Middle frontal gyrus (tissue), 1 donor: Measurements from ENCODE around the gene CD5L.

Experiments
- DNase-seq: peaks from one replicate; pipeline ENCODE4 v3.0.0-alpha.2; 2015; ENCODE audit warnings: low spot score; ENCODE audit errors: extremely low spot score

Gene CD5L

DNA sequence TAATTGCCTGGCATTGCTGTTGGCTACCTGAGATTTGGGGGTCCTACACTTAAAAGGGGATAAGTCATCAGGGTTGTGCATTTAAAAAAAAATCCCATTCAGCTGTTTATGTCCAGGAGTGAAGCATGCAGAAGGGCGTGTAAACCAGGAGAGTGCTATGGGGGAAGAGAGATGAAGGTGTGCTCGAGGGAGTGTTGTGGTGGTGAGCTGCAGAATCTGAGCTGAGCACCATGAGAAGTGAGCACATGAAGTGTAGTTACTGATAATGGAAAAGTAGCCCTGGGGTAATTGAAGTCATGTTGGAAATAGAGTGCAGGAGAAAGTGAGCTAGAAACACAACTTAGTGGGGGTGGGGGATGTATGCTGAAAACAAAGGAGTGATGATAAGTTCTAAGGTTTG, 22.4 kb downstream of the CD5L start:
- no peak for DNase-seq

DNA sequence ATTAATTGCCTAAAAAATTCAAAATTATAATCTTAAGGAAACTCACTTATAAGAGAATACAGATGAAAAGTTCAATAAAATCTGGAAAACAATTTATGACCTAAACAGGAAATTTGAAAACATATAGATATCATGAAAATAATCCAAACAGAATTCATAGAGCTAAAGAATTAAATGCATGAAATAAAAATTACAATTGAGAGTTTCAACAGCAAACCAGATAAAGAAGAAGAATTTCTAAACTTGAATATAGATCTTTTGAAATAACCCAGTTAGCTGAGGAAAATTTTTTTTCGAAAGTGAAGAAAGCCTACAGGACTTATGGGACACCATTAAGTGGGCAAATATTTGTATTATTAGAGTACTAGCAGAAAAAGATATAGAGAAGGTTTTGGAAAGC, 28.3 kb downstream of the CD5L start:
- no peak for DNase-seq

DNA sequence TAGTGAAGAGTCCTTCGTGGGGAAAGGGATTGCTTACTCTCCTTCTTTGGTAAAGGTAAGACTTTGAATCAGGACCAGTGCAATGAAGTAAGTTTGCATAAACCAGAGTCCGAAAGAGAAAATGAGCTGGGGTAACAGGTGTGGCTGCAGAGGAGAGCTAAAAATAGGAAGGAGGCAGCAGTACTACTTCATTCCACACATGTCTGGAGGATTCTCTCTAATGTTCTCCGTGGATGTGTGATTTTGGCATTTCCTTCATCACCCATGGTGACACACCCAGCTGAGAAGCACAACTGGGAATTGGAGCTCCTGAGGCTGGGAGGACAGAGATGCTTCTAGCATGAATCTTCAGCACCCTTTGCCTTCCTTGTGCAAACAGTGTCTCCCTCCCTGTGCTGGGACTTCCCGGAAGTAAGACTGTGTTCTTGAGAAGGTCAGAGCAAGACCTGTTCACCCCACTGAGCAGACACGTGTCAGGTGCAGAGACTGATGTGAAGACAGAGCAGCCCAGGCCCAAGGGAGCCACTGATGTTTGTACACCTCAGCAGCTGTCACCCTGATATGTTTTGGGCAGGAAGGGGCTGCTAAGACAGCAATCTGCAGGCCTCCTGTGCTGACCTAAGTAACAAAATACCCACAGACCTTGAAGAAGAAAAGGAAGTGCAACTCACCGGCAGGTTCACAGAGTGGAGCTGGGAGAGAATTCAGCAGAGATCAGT, 35.0 kb downstream of the CD5L start:
- no peak for DNase-seq

DNA sequence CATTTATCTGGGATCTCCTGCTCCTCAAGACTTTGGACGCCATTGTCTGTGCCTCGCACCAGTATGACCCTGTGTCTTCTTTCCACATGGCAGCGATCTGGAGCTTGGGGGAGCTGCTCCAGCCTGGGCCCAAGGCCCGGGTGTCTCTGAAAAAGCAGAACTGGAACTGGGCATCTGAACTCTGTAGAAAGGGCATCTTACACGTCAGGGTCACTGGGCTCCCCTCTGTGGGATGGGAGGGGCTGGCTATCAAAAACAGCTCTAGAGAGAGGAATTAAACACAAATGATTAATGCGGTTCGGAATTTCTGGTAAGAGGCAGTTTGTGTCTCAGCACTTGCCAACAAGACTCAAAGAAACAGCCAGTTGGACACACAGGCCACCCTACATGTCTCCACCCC, 37.8 kb downstream of the CD5L start:
- DNase-seq = no peak

DNA sequence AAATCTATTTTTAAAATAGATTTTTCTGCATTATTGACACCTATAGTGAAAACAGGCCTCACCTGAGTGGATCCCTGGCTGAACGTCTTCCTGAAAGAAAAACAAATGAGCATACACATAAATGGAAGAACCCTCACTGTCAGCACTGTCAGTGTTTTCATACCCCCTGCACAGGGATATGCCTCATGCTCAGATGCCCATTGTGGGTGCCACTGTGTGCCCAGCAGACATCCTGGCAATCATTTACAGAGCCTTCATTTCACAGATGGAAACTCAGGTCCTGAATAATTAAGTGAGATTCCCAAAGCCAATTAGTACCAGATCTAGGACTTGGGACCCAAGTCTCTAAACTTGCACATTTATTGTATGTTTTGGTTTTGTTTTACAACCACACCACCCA, 41.6 kb downstream of the CD5L start:
- no peak for DNase-seq

DNA sequence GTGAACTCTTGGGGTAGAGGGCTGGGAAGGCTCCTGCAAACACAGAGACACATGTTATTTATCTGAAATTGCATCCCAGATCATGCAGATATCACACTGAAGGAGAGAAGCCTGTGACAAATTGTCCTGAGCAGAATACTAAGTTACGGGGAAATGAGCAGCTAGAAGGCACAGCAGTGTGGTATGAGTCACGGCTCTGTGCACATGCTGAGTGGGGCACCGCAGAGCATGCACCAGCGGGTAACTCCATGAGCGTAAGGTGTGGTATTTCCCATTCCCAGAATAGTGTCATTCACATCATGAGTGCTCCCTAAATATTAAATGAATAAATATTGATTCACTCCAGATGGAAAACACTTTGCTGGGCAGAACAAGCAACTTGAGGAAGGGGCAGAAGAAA, 43.4 kb downstream of the CD5L start:
- DNase-seq = no peak

DNA sequence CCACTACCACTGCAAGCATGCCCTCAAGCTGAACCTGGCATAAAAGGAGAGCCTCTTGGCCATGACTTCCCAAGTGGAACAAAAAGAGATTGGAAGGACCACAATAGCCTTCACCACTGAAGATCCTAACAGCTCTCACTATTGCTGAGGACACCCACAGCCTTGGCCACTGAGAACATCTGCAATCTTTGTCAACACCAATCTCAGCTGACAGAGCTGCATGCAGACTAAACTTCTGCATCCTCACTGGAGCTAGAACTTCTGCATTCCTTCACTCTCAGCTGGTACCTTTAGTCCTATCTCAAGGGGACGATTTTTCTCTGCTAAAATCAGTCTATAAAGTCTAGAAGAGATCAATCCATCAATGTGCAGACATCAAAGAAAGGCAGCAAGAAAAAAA, 56.4 kb downstream of the CD5L start:
- no peak for DNase-seq

DNA sequence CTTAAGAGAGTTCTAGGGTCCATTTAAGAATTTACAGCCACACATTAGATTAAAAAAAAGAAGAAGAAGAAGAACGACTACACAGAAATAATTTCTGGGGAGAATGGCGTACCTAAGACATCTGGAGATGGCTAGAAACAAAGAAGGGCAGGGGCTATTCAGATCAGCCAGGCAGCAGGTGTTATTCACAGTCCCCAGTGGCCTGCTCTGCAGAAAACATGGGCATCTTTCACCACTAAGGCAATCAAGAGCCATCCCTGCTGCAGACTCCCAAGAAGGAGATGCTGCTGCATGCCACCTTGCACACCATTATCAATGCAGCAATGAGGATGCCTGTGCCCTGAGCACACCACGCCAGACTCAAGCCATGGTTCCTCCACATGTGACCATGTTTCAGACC, 56.8 kb downstream of the CD5L start:
- no peak for DNase-seq

DNA sequence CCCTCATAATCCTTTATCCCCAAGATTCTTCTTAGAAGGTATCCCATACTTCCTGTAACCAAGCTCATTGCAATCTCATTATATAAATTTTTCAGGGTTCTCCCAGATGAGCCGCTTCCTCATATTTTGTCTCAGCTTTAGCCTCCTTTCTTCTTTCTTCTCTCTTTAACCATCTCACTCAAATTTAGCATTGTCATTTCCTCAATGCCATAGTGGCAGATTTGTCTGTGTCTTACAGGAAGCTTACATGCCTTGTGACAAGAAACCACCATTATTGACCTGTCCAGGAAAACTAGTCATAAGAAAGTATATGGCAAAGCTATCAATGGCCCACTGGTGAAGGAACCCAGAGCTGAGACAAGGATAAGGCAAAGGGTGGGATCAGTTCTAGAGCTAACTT, 58.7 kb downstream of the CD5L start:
- no peak for DNase-seq

DNA sequence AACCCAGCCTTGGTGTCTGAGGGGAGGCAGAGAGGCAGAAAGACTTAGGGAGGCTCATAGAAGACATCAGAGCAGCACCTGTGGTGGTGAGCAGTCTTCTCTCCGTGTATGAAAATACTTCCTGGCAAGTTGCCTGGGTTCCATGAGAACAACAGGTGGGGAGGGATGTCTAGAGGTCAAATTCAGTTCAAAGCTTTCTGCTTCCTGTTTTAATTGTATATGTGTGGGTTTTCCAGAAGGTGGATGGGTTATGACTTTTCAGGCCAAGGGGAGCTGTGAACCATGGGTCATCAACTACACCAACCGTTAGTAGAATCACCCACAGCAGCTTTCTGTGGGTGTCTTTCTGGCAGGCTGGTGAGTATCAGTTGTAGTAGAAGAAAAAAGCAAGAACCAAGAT, 60.6 kb downstream of the CD5L start:
- no peak for DNase-seq
